ENCODE data around the gene SLC35E1.
"Not testable (repeated sequence)": the region's sequence is repeated elsewhere in the genome, so short reads cannot be mapped to it uniquely, and the experiment has no call there.

The SLC35E1 gene

DNA sequence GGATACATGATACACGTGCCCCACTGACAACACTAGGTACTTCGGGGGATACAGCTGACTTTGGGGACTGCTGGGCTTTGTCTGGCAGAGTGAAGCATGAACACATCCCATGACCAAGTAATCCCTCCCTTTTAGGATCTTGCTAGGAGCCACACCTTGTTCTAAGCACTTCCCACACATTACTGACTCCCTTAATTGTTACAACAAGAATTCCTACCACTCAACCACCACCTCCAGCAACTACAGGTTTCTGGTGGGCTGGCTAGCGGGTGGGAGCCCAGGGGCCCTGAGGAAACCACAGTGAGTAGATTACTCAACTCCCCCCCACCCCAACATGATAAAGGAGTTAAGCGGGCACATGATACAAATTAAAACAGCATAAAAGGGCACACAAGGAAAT is 7.2 kb upstream of the SLC35E1 start:
- DNase-seq = no peak

DNA sequence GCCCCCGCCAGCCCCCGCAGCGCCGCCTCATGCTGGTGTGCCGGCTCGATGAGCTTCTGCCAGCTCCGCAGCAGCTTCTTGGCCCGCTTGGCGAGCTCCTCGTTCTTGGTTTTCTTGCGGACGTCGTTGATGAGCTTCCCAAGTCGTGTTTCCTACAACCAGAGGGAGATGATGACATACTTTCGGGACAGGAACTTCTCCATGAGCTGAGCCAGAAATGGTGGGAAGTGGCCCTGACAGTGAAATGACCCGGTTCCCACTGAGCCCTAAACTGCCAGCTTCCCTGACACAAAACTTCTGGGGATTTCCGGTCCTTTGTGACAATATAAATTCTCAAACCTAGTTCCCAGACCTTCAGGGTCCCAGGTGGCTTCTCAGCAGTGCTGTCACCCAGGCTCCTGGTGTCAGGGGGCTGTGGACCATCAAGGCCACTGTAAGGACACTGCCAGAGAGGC is 5.3 kb upstream of the SLC35E1 start:
- no peak for DNase-seq

DNA sequence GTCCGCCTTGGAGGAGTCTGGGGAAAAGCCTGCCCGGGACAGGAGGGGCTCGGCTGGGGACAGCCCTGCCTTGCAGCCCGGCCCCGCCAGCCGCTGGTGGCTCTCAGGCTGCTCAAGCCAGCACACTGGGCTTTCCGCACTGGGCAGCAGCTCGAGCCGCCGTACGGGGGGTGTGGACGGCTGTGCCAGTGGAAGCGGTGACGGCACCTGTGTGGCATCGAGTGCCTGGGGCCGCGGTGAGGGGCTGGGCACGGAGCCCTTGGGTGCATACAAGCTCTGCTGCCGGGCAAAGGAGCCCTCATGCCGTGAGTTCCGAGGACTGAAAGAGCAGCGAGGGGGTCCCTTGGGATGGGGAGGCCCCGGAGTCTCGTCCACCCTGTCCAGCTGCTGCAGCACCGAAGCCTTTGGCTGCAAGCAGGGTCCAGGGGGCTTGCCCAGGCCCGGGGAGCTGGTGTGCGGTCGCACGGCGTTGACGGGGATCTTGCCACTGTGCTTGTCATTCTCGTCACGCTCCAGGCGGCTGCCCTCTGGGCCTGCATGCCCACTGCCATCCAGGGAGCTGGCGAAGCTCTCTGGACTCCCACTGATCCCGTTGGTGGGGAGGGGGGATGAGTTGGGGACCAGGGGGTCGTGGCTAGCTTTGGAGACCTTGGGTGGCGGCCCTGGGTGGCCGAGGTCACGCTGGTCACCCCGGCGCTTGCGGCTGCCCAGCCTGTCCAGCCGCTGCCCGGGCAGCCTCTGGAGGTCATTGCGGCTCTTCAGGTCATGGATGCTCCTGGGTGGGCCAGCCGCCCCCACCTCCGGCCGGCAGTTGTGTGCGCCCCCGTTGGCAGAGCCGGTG is 4.7 kb upstream of the SLC35E1 start:
- DNase-seq = no peak

DNA sequence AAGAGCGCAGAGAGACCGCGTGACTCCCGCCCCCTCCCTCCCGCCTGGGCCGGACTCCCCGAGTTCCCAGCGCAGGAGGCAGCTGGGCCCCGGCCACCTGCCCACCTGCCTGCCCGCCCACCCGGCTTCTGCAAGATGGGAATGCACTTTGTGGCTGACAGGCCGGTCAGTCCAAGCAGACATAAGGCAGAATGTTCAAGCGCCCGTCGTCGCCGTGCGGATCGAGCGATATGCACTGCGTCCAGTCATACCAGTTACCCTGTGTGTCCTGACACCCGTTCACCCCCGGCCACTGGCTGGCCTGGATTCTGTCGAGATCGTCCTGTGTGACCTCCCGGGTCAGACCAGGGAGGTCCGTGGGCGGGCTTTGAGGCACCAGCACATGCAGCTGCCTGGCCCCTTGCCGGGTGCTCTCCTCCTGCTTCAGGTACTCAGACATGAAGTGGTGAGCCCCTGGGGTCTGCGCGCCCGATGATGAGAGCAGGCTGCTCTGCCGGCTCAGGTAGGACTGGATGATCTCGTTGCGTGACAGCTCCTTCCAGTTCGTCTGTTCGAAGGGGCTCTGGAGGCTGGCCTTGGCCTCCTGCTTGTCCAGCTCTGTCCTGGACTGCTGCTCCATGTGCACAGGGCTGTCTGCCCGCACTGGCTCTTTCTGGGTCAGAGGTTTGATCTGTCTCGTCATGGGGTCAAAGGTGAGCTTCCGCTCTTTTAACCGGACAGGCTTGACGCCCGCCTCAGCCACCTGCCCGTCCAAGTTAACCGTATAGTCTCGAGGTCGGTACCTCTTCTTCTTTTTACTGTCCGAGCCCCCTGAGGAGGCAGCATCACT is 3.9 kb upstream of the SLC35E1 start:
- DNase-seq = no peak

DNA sequence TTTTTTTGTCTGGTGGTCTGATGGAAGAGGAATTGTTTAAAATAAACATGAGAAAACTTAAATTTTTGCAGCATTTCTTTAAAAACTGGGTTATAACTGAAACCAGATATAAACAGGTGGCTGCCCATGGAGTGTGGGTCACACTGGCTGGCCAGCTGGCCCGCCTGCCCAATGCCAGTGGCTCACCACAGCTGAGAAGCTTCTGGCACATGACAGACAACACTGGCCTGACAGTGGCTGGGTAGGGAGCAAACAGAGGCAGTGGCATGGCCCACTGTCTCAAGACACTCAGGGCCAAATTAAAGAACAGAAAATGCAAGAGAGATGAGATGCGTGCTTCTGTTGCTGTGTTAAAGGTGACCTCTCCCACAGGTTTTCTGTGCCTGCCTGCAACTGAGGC is 3.1 kb upstream of the SLC35E1 start:
- no peak for DNase-seq

DNA sequence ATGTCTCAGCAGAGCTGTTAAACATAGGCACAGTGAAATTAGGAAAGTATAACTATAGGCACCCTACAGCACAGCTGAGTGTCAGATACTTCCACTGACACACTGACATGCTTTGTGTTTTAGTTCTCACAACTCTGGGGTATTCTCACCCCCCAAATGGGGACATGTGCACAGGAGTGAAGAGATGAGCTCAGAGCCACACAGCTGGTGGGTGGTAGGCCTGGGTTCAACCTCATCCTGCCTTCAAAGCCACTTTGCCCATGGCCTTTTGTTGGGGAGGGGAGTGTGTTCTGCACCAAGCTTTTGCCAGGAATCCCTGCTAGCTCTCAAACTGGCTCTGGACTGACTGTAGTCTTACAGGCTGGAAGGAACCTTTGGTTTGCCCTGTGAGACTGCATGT is 1.7 kb upstream of the SLC35E1 start:
- no peak for DNase-seq

DNA sequence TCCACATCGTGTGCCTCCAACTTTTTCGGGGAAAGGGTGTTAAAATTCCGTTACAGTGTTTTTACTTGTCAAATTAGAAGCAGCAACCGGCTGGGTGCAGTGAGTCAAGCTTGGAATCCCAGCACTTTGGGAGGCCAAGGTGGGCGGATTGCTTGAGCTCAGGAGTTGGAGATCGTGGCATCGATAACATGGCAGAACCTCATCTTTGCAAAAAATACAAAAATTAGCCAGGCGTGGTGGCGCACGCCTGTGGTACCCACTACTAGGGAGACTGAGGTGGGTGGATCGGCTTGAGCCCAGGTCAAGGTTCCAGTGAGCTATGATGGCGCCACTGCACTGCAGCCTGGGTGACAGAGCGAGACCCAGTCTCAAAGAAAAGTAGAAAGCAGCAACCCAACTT is 1.1 kb upstream of the SLC35E1 start:
- no peak for DNase-seq

DNA sequence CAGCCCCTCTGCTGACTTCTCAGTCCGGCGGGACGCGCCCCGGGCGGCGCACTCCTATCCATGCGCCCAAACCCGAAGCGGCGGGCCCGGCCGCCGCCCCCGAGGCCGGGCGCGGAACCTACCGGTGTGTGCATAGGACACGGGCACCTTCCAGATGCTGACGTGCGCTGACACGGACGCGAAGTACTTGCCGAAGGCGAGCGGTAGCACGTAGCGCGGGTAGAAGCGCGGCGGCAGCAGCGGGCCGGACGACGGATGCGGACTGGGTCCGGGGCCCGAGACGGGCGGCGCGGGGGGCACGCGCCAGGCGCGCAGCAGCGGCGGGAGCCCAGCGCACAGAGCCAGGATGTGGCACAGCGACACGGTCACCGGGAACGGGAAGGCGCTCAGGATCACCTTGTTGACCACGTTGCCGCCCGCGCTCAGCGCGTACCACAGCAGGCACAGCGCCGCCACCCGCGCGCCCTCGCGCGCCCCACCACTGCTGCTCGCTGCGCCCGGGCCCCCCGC is 338 bp downstream of the SLC35E1 start:
- DNase-seq = no peak

DNA sequence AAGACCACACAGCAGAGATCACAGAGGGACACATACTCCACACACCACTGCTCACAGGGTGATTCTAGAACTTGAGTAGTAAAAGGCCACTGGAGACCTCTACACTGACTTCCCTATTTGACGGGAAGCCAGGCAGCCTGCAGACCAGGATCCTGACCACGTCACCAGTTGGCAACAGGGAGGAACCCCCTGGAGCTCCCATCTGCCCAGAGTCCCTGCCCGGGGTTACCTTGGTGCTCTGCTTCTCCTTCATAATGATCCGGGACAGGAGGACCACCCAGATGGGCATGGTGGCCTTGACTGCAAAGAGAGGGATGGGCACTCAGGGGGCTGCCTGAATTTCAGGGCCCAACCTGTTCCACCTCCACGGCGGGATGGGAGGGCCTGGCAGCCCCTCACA is 932 bp downstream of the SLC35E1 start:
- DNase-seq = no peak

DNA sequence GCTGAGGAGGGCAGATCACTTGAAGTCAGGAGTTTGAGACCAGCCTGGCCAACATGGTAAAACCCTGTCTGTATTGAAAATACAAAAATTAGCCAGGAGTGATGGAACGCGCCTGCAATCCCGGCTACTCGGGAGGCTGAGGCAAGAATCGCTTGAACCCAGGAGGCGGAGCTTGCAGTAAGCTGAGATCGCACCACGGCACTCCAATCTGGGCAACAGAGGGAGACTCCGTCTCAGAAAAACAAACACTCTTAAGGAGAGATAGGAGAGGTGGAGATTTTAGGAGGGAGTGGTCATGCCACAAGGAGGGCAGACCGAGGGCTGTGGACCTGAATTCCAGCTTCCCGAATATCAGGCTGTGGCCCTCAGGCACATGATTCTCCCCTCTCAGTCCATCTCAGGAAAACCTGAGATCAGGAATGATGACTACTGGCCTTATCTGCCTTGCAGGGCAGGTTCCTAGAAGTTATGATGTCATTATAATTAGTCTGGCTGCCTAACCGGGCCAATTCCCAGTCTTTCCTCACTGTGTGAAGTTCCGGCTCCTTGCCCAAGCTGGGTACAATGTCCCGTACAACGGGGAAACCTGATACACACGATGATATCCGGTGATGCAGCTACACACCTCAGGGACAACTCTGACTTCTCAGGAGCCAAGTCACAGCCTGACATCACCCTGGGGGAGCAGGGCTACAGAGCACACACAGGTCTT is 2.5 kb downstream of the SLC35E1 start:
- DNase-seq = no peak

DNA sequence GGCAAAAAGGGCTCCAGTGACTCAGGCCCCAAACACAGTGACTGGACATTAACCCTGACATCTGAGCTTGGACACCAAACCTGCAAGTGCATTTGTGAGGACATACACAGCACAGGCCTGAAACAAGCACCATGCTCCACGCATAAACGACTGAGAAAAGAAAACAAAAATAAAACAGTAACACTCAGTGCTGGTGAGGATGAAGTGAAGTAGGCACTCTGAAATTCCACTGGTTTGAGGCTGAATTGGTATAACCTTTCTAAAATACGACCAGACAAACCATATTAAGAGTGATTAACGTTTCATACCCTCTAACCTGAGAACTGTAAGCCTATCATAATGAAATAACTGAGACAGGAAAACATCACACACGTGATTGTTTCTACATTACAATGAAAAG is 5.5 kb downstream of the SLC35E1 start:
- no peak for DNase-seq

DNA sequence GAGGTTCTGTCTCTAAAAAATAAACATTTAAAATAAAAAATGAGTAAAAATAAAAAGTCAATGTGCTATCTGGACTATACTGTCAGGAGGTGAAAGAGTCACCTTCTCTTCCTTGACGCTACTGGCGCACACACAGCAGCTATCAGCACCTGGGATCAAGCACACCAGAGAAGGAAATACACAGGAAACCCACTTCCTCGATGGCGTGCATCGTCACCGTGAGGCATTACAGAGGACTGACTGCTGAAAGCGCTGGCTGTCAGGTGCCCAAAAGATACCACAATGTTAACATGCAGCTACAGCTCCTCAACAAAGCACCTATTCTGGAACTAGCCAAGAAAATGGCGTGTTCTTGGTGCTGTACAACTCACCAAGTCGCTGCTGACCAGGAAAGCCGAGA is 6.1 kb downstream of the SLC35E1 start:
- no peak for DNase-seq

DNA sequence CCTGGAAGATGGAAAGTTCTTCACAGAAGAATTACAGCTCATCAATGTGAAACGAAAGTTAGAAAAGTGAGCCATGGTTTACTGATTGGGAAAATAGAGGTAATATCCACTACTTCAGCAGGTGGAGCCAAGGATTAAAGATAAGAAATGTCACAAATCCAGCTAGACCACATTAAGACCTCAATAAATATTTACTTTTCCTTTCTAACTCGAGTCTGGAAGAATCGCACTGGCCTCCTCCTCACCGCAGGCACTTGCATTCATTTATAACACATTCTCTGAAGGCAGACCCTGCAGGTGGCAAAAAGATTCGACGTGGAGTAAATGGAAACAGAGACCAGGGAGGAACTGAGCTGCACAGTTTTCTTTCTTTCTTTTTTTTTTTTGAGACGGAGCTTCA is 7.4 kb downstream of the SLC35E1 start:
- DNase-seq = no peak

DNA sequence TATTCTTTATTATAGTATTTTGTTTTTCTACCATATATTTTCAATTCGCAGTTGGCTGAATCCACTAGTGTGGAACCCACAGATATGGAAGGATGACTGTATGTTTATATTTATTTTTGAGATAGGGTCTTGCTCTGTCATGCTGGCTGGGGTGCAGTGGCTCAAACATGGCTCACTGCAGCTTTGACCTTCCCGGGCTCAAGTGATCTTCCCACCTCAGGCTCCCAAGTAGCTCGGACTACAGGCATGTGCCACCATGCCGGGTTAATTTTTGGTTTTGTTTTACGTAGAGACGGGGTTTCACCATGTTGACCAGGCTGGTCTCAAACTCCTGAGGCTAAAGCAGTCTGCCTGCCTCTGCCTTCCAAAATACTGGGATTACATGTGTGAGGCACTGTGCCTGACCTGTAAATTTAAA is 9.6 kb downstream of the SLC35E1 start:
- DNase-seq = no peak

DNA sequence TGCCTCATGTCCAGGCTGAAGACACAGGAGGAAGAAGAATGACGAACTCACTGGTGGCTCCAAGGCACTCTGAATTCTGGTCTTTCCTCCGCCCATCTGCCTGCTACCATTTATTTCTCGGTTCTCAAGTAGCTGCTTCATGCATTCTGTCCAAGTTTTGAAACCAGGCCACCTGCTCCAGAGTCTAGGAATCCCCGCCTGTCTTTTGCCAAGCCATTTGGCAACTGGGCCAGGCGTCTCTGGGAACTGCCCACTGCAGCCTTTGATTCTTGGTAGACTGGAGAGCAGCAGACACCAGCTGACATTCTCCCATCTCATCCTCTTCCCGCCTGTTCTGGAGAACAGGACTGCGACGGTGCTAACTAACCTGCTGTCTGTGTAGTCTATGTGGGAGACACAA is 10.8 kb downstream of the SLC35E1 start:
- no peak for DNase-seq

DNA sequence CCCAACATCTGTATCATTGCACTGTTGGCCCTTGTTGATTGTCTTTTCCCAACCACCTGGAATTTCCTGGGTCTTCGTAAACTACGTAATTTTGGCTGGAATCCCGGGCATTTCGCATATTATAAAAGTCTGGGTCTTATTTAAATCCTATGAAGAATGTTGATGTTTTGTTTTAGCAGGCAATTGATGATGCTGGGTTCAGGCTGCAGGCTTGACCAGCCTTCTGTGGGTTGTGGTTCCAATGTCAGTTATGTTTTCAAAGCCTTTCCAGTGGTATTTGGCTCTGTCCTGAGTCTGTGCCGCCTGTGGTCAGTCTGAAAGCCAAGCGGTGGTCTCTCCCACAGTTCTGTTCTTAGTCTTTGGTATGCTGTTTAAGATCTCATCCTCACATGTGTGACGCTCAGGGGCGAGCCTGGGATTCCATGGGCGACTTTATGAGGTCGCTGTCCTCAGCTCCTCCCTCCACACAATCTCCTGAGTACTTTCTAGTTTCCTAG is 12.4 kb downstream of the SLC35E1 start:
- DNase-seq = no peak

DNA sequence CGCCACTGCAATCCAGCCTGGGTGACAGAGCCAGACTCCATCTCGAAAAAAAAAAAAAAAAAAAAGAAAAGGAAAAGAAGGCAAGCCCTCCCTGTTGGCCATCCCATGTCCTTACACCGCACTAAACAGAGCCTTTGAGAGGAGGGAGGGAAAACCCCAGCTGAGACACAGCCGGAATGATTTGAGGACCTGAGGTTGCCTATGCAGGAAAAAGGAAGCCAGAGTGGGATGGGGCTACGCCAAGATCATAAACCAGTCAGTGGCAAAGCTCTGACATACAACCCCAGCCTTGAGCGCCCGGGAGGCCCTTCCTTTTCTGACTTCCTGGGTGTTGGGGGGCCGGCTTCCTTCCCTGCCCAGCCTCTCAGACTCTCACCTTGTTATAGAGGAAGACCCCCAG is 17.4 kb downstream of the SLC35E1 start:
- DNase-seq = no peak

DNA sequence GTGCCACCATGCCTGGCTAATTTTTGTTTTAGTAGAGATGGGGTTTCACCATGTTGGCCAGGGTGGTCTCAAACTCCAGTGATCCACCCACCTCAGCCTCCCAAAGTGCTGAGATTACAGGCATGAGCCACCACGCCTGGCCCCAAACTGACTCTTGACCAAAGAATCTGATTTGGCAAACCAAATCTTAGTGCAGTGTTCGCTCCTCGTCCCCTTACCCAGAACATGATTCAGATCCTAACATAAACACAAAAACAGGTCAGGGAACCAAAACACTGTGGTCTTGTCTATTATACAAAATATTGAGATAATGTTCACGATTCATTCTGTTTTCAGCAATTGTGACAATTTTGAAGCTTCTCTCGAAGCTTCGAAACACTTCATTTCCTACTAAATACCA is 20.3 kb downstream of the SLC35E1 start:
- not testable (repeated sequence) for DNase-seq

DNA sequence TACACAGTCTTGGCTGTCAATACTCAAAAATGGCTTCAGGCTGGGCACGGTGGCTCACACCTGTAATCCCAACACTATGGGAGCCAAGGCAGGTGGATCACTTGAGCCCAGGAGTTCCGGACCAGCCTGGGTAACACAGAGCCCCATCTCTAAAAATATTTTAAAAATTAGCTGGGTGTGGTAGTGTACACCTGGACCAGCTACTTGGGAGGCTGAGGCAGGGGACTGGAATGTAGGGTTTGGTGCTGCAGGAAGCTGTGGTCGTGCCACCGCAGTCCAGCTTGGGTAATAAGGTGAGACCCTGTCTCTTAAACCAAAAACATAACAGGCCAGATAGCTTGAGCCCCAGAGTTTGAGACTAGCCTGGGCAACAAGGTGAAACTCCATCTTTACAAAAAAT is 23.3 kb downstream of the SLC35E1 start:
- DNase-seq = no peak

DNA sequence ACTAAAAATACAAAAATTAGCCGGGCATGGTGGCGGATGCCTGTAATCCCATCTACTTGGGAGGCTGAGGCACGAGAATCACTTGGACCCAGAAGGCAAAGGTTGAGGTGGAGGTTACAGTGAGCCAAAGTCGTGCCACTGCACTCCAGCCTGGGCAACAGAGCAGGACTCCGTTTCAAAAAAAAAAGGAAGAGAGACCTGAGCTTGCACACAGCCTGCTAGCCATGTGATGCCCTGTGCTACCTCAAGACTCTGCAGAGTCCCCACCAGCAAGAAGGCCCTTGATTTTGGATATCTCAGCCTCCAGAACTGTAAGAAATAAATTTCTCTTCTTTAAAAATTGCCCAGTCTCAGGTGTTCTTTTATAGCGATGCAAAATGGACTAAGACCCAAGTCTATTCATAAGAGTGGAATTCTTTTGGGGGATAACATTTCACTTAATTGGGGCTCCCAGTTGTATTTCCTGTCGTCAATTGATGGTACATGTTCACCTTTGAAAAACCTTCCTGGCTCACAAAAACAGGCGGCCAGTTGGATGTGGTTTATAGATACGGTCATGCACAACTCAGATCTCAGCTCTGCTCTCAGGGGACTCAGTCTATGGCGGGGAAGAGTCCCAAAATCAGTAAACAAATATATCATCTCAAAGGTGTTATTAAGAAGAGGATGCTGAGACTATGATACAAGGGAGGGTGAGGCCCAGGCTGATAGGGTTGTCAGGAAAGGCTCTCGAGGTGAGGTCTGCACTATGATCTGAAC is 27.6 kb downstream of the SLC35E1 start:
- no peak for DNase-seq

DNA sequence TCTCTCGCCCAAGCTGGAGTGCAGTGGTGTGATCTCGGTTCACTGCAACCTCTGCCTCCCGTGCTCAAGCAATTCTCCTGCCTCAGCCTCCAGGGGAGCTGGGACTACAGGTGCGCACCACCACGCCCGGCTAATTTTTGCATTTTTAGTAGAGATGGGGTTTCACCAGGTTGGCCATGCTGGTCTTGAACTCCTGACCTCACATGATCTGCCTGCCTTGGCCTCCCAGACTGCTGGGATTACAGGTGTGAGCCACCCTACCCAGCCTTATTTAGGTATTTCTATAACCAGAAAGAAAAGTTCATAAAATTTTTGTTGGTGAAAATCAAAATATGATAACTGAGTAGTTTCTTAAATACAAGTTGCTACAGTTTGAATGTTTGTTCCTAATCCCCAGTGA is 28.5 kb downstream of the SLC35E1 start:
- DNase-seq = not testable (repeated sequence)

DNA sequence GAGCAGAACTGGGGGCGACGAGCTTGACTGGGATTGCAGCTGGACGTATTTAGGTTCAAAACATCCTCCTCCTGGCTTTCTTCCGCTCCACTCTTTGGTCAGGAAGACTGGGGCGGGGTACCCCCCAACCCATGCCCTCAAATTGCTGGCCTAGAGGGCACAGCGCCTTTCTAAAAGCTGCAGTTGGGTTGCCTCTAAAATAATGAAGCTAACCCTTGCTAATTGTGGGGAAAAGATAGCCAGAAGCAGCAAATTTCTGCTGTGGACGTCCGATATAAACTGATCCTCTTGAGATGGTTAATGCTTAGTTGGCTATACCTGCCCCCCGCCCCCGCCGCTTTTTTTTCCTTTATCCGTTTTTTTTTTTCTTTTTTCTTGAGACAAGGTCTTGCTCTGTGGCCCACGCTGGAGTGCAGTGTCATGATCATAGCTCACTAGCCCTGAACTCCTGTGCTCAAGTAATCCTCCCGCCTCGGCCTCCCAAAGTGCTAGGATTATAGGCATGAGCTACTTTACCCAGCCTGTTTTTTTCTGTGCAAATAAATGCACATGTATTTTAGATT is 29.2 kb downstream of the SLC35E1 start:
- DNase-seq = no peak

Data from NCI-H187 (cell line).